AML-193 (cell line): ENCODE results near the gene TACC3.
A peak's percentile ranks its signal among the peaks of the same experiment; 100 is the strongest.

Experiments used
- DNase-seq, 2 experiments: peaks; one replicate each; lab custom pipeline; 2025; lab: John Stamatoyannopoulos, UW

The TACC3 gene

DNA sequence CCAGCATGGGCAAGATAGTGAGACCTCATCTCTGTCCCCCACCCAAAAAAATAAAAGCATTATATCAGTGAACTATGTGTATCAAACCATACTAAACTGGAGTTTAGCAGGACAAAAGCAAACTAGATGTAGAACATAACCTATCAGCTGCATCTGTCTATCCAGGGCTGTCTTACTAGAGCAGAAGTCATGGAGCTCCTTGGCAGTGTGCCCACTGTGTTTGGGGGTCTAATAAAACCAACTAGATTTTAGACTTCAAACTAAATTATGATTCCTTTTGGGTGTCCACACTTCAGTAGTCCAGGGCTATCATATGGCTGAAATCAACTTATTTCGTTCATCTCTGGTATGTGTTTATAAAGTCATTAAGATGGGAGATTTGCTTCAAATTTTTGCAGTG lies 17.5 kb upstream of the TACC3 start:
- DNase-seq: no peak

DNA sequence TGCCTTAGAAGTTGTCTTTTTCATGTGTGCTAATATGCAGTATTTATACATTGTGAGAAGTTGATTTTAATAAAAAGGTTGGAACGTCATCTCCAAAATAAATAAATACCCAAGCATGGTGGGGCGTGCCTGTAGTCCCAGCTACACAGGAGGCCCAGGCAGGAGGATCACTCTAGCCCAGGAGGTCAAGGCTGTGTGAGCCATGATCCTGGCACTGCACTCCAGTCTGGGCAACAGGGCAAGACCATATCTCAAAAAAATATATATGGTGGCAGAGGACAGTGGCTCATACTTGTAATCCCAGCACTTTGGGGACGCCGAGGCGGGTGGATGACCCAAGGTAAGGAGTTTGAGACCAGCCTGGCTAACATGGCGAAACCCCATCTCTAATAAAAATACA lies 15.6 kb upstream of the TACC3 start:
- DNase-seq: no peak

DNA sequence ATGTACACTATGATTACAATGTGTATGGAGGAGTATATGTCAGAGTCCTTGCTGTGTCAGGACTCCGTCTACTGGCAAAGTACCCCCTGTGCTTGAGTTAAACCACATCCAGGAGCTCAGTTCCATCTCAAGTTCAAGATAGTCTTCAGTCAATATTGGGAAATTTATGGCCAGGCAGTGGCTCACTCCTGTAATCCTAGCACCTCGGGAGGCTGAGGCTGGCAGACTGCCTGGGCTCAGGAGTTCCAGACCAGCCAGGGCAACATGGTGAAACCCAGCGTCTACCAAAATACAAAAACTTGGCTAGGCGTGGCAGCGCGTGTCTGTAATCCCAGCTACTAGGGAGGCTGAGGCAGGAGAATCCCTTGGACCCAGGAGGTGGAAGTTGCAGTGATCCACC lies 15.0 kb upstream of the TACC3 start:
- DNase-seq: no peak

DNA sequence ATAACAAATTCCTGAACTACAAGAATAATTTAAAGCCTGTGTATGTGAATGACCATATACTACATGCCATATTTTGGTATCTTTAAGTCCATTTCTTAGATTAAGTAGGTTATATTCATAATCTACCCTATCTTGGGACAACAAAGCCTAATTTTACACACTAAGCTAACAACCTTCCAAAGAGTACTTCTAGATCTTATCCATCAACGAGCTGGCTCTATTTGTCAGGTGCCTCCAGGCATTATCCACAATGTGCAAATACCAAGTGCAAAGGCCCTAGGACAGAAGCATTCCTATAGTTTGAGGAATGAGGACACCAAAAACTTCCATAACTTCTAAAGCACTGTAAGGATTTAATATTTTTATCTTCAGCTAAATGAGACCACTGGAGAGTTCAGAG lies 12.7 kb upstream of the TACC3 start:
- no peak for DNase-seq

DNA sequence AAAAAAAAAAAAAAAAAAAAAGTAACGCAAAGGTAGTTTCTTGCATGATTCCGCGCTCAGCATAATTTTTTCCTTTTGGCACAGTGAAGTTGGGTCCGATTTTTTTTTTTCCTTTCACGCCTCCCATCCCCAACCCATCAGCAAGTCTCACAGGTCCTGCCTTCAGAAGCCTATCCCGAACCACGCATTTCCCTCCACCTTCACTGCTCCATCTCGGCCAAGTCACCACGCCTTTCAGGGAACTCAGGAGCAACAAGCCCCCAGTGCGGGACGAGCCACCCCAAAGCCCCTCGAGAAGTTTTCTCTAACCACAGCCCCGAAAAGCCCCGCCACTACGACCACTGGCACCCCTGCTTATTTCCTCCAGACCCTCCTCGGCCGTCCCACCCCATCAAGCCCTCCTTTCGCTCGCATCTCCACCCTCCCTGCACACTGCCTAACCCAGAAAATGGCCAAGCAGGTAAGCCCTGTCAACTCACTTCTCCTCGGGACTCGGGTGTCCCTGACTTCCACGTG lies 10.2 kb upstream of the TACC3 start:
- DNase-seq: no peak

DNA sequence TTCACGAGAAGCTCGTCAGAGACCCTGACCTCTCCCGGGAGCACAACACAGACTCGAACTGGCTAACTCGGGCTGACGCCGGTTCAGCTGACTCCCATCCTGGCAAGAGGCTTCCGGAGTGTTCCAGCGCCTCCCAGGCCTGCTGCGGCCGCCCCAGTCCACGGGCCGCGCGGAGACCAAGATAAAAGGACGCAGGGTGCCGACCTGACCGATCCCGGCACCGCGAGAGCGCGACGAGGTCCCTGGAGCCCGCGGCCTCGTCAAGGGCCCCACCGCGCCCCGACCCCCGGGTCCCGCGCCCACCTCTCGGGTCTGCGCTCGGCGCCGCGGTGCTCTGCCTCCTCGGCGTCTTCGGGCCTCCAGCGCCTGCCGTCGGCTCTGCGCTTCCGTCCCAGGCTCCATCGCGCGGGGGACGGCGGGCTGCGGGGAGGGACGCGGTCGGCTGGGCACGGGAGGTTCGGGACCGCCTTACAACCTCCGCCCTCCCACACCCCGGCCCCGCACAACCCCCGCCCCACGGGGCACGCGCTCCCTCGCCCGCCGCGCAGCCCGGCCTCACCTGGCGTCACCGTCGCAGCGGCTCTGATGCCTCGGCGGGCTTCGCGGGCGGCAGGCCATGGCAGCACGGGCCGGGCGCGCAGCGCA lies 9.6 kb upstream of the TACC3 start:
- no peak for DNase-seq

DNA sequence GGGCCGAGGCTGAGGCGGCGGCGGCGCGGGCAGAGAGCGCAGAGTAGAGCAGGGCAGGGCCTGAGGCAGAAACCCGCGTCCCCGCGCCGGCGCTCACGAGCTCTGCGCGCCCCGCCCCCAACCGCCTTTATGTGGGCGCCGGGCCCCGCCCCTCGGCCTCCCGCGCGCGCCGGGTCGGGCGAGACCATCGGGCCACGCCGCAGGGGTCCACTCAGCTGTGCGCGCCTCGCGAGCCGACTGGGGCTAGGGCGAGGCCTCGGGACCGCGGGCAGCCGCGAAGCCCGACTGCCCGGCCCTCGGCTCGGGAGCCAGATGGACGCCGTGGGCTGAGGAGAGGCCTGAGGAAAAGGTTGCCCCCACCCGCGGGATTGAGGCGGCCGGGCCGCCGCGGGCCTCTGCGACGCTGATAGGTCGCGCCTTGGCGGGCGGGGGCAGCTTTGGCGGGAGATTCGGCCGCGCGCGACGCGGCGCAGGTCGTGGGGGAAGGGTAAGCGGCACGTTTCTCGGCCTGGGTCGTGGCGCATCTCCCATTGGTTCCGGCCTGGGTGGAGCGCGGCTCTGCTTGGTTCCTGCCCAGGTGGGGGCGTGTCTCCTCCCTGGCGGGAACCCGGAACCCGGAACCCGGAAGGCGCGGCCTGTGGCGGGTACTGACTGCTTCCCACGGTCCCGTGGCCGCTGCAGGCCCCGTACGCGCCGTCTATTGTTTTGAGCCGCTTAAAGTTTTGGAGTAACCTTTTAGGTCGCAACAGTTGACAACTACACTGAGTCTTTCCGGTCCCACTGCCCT lies 8.9 kb upstream of the TACC3 start, which contains the start of gene SLBP:
SLBP (minus strand) TSS at position 104 of the 787 bp plus-strand sequence. CDS start 131 bp downstream, outside the sequence.
- peak; percentile 96 for DNase-seq

DNA sequence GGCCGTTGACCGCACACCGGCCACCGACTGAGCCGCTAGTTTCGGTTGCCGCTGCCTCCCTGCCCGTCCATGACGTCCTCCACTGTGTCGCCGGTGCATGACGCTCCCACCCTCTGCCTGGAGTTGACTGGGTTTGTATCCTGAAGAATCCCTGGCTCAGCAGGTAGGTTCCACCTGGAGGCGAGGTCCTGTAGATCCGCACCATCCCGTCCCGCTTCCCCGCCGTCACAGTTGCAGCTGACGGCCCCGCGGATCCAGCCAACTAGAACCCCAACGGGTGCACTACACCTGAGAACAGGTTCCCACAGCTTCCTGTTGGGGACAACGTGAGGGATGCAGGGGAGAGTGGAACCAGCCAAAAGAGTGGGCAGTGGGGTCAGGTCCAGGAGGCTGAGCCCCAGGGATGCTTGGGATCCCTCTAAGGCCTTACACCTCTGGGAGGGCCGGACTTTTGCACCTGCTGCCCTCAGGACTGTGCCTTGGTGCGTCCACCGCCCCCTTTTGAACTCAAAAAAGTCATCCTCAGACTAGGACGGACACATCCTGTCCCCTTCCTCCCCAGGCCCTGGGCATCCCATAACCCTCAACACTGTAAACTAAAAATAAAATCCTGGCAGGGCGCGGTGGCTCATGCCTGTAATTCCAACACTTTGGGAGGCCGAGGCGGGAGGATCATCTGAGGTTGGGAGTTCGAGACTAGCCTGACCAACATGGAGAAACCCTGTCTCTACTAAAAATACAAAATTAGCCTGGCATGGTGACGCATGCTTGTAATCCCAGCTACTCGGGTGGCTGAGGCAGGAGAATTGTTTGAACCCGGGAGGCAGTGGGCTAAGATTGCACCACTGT lies 8.1 kb upstream of the TACC3 start:
- no peak for DNase-seq

DNA sequence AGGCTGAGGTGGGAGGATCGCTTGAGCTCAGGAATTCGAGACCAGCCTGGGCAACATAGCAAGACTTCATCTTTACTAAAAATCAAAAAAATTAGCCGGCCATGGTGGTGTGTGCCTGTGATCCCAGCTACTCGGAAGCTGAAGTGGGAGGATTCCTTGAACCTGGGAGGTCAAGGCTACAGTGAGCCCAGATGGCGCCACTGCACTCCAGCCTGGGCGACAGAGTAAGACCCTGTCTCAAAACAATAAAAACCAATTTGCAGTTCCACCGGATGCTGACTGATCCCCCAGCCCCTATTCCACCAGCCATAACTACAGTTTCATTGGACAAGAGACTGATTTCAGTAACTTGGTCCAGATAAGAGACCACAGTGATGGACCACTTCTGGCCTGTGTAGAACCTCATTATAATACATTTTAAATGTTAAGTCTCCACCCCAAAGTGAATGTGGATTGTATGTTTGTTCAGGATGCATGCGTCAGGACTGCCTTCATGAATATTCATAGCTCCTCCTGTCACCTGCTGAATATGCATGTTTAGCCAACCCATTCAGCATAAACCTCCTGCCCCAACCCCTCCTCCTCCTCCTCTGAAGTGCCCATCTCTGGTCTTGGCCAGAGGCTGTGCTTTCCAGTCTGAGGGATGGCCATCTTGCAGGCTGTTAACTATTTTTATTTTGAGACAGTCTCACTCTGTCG lies 6.9 kb upstream of the TACC3 start:
- no peak for DNase-seq

DNA sequence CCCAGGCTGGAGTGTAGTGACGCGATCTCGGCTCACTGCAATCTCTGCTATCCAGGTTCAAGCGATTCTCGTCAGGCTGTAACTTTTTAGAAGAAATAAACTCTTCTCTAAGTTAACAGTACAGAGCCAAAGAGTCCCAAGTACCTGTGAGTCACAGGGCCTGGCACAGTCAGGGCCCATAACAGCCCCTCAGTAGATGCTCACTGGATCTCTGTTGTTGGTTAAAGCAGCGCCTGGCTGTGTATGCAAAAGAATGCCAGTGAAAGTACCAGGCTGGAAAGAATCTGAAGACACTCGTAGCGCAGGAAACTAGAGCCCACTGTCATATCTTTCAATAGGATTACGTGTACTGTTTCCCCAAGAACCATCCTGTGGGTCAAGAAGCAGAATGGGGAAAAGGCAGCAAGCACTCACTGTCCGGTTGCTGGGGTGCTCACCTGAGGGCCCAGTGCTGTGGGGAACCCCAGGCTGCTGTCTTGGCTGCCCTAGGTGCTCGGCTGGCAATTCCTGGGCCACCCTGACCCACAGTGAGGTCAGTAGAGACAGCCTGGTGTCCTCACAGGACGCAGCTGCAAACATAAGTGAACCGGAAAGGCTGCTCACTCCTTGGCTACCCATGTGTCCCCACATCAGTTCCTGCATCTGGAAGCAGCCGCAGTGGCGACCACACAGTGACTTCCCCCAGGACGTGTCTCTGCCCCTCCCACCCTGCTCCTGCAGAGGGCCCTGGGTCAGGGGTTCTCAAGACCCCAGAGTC lies 6.1 kb upstream of the TACC3 start:
- peak; percentile 87 to 89 for DNase-seq

DNA sequence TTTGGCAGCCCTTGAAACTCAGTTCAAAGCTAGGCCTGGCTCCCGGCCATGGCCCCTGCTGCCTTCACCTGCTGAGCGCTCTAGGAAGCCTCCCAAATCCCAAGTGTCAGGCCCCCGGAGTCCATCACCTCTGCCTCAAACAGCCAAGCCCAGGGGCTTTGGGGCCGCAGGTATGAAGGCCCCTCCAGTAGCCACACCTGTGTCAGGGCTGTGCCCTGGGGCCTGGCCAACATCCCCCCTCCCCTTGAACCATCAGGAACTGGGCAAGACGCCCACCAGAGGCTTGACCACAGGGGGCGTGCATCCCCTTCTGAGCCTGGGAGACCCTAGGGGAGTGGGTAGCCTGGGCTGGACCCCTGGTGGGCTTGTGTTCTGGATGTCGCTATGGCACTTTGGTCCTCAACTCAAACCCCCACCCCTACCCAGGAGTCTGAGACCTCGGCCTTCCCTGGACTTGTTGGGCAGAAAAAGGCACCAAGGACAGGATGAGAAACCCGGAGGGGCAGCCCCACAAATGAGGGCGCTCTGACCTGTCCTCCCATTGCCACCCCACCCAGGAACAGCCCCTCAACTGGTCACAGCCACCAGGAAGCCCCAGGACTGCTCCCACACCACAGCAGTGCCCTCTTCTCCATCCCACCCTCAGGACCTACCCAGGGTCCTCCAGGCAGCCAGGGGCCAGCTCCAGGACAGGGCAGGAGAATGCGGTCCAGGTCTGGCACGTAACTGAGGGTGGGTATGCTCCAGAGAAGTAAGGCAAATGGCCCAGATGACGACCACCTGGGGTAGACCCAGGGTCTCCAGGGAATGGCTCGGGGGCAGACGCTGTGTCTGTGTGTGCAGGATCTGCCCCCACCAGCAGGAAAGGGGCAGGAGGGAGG lies 5.0 kb upstream of the TACC3 start:
- no peak for DNase-seq

DNA sequence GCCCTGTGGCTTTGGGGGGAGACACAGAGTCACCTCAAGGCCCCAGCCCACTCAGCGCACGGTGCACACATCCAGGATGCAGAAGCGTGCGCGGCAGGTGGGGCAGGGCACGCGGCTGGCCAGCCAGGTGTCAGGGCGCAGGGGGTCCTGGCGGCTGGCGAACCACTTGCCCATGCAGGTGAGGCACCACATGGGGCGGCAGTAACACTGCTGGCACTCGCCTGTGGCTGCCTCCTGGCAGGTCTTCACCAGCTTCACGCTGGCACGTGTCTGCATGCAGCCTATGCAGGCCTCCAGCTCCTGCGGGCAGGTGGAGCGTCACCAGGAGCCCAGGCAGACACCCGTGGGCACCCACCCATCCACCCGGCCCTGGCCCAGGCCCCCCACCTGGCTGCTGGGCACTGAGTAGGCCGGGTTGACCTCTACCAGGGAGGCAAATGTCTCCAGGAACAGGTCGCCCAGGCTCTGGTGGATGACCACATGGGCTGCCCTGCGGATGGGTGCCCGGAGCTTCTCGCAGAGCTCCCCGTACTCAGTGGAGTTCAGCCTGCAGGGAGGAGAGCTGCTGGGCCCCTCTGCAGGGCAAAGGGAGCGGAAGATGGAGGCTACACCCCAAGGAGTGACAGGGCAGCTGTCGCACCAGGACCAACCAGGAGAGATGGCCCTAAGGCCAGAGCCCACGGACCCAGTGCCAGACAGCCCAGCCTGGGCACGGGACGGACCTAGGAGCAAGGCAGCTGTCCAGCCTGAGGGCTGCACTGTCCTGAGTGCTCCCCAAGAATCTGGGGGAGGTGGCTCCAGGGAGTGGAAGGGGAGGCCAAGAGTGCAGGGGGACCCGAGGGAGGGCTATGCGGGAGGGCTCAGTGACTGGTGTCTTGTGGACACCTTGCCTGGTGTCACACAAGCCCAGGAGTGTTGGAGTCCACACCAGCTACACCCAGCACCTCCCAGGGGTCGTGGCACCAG lies 3.9 kb upstream of the TACC3 start:
- no peak for DNase-seq

DNA sequence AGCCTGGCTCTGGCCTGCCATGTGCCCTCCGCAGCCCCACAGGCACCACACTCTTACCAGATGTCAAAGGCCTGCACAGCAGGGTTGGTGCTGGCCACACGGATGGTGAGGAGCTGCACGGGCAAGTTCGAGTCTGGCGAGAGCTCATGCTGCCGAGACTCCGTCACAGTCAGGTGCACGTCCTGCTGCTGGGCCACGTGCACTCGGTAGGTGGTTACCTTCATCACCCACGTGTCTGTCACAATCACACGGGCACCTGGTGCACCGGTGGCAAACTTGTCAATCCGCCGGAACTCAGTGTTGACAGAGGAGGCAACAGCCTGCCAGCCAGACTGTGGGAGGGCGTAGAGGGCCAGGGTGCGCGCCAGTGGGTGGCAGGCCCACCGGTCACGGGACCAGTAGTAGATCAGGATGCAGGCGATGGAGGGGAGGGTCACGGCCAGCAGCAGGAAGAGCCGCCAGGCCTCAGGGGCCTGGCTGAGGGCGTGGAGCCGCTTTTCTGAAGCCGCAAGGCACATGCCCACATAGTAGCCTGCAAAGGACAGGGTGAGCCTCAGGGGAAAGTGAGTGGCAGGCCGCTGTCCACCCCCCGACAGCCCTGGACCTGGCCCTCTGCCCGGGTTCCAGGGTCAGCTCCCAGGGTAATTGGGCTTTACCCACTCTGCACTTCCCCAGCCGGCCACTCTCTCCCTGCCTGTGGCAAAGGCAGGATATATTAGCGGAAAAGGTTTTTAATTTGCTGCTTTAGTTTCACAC lies 3.0 kb upstream of the TACC3 start:
- DNase-seq: no peak

DNA sequence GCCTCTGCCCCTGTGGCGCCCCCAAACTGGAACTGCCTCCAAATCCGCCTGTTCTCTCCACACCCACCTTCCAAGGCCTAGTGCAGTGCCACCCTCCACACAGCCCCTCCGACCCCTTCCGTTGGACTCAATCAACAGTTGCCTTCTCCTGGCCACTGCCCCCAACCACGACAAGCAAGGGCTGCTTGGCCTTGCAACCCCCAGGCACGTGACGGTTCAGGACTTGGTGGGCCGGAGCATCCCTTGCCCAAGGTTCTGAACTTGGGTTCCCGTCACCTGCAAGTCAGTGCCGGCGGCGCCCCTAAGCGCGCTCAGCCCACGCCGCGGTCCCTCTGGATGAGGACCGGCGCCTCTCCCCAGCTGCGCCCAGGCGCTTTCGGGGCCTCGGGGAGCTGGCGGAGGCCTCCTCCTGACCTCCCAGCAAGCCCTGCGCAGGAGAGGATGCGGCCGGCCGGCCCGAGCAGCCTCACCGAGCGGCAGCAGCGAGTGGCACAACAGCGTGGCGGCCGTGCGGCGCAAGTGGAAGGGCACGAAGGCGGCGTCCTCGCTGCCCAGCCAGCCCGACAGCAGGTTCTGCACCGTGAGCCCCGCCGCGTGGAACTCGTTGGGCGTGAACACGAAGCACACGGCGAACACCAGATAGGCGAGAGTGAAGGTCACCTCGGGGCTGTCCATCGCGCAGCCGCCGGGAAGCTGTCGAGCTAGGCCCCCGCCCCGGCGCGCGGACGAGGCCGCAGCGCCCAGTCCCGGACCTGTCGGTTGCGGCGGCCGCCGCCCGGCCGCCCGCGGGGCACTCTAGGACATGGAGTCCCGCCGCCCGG lies 948 bp upstream of the TACC3 start:
- DNase-seq: peak; percentile 15 to 31

DNA sequence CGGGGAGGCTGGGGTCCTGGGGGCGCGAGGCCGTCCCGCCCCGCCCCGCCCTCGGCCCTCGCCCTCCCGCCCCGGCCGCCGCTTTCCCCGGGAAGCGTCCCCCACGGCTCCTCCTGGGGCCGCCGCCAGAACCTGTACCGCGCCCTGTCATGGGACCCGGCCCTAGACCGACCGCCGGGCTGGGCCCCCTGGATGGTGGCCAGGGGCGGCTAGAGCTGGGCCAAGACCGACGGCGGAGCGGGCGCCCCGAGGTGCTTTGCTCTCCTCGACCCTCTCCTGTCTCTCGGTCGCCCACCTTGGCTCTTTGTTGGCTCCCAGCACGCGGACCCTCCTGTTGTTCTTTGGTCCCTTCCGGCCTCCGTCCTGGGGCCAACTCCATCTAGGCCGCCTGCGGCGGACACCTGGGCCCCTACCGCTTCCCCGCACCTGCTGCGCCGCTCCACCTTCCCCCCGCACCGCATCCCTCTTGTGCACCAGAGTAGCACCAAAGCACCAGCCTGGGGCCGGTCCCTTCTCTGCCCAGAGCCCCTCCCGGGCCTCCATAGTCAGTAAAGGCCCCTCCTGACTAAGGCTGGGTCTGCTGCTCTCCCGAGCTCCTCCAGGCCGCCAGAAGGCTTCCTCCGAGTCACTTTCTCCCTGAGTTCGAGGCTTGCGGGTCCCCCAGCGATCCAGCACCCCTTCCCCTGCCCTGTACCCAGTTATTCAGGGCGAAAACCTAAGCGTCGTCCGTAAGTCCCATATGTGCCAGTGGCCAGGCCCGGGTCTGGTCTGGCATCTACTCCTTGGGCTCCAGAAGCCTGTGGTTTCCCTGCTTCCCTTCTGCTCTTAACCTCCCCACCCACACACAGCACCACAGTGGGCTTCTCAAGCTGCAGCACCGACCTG lies 587 bp downstream of the TACC3 start:
- DNase-seq: no peak

DNA sequence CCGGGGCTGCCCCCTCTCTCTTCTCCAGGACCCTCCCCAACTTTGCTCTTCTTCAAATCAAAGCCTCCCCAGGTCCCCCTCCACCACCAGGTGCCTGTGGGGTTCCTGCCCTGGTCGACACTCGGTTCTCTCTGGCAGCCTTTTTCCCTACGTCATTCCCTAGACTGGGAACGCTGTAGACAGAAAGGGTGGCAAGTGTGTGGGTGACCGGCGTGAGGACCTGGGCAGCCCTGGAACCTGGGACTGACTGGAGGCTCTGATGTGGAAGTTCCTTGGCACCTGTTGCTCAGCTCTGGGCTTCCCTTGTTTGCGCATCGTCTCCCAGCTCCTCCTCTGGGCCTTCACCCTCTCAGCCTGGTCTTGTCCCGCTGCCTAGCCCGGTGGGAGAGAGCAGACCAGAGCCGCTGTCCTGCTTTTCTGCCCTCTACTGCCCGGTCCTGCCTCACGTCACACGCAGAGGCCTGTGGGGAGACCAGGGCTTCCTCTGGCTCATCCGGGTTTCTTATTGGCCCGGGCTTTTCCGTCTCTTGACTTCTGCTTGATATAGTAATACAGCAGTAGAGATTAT lies 1.3 kb downstream of the TACC3 start:
- DNase-seq: peak; percentile 12 to 40
